Ascending aorta (tissue), 2 donors: ENCODE data around the gene ADGRD2. TPM values are rescaled to one million over a fixed set of nuclear protein-coding genes. Genes with fewer than 3 reads are reported as not detected.

Experiments used
- DNase-seq, 2 donors: peaks; one replicate each; pipeline ENCODE4 v3.0.0-alpha.2; 2019; ENCODE audit warnings: low spot score in 2 of 2
- H3K27ac ChIP-seq, 2 donors: fragments of 200-600 bp; sonication (generic); one replicate each; pipeline ENCODE4 v1.5.1; 2016 to 2017; ENCODE audit warnings: mild to moderate bottlenecking in 1 of 2
- H3K27me3 ChIP-seq: fragments of 200-600 bp; sonication (generic); one replicate; pipeline ENCODE4 v1.5.1; 2017
- H3K36me3 ChIP-seq, 2 donors: fragments of 200-600 bp; sonication (generic); one replicate each; pipeline ENCODE4 v1.5.1; 2016
- H3K4me1 ChIP-seq, 2 donors: fragments of 200-600 bp; sonication (generic); one replicate each; pipeline ENCODE4 v1.5.1; 2016 to 2017; ENCODE audit warnings: mild to moderate bottlenecking in 1 of 2
- H3K4me3 ChIP-seq, 2 donors: fragments of 200-600 bp; sonication (generic); one replicate each; pipeline ENCODE4 v1.5.1; 2016 to 2017; ENCODE audit warnings: mild to moderate bottlenecking in 1 of 2
- H3K9me3 ChIP-seq, 2 donors: fragments of 200-600 bp; sonication (generic); one replicate each; pipeline ENCODE4 v1.5.1; 2016
- intact Hi-C: fragments of 100-400 bp; cut with DNase I; formaldehyde crosslinking; loops from one replicate; pipeline ENCODE4 v1.15.1; 2023
- total RNA-seq: library from RNA; depleted of rRNA; stranded (reverse); fragments of >200 nt; gene quantifications from one replicate; pipeline ENCODE4 v1.1.0, GENCODE V29; 2016
- TF ChIP-seq, protein P1 (sequence below), 3 experiments: fragments of 200-600 bp in 2 of 3; fragments of 450-650 bp in 1 of 3; sonication (generic) in 2 of 3; IDR thresholded peaks; one replicate each; pipeline ENCODE4 v1.5.1; 2016 to 2019; ENCODE audit warnings: antibody characterized with exemption in 3 of 3, mild to moderate bottlenecking in 1 of 3, moderate library complexity in 1 of 3

Gene ADGRD2
- total RNA-seq, 1 donor from 2014 or later = not detected

GRCh38 chr9:124442379-124442778 lies 7.9 kb upstream of the ADGRD2 start:
- Histone ChIP-seq H3K9me3 (peaks cover 0 to 3% of the 10 kb centered on the region in 2 donors), H3K27ac (no peak overlapping the region), H3K4me1 (no peaks in the 10 kb centered on the region), H3K36me3 (no peaks in the 10 kb centered on the region), H3K4me3 (no peak overlapping the region), H3K27me3 (no peaks in the 10 kb centered on the region)
- no peak for DNase-seq
- TF ChIP-seq, protein P1, sequence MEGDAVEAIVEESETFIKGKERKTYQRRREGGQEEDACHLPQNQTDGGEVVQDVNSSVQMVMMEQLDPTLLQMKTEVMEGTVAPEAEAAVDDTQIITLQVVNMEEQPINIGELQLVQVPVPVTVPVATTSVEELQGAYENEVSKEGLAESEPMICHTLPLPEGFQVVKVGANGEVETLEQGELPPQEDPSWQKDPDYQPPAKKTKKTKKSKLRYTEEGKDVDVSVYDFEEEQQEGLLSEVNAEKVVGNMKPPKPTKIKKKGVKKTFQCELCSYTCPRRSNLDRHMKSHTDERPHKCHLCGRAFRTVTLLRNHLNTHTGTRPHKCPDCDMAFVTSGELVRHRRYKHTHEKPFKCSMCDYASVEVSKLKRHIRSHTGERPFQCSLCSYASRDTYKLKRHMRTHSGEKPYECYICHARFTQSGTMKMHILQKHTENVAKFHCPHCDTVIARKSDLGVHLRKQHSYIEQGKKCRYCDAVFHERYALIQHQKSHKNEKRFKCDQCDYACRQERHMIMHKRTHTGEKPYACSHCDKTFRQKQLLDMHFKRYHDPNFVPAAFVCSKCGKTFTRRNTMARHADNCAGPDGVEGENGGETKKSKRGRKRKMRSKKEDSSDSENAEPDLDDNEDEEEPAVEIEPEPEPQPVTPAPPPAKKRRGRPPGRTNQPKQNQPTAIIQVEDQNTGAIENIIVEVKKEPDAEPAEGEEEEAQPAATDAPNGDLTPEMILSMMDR (IDR thresholded peaks at IDR 0.05) = no peak
- intact Hi-C loops = no loop called here

- TF ChIP-seq, protein P1 (IDR thresholded peaks at IDR 0.05) = no peak
- H3K27ac ChIP-seq = no peak overlapping the region
- intact Hi-C loops = no loop called here
- H3K4me3 ChIP-seq = no peak overlapping the region
- H3K4me1 ChIP-seq = no peaks in the 10 kb centered on the region
- no peak for DNase-seq
- H3K36me3 ChIP-seq = no peaks in the 10 kb centered on the region
- H3K9me3 ChIP-seq = peaks cover 0 to 3% of the 10 kb centered on the region in 2 donors
- no peaks in the 10 kb centered on the region for H3K27me3 ChIP-seq
Observed at GRCh38 chr9:124442826-124443225, 7.4 kb upstream of the ADGRD2 start.

DNA sequence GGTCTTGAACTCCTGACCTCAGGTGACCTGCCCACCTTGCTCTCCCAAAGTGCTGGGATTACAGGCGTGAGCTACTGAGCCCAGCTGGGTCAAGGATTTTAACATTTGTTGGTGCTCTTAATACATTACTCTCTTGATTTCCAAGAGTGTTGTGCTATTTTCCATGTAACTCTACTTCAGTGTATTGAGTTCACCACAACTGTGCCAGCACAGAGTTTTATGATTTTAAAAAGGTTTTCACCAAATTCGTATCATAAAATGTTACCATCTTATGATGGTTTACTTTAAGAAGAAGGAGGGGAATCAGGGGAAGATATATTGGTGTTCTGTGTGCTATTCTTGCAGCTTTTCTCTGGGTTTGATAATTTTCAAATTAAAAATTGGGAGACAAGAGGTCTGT lies 6.6 kb upstream of the ADGRD2 start:
- DNase-seq = no peak

GRCh38 chr9:124444166-124444565 lies 6.1 kb upstream of the ADGRD2 start:
- Histone ChIP-seq H3K36me3 (no peaks in the 10 kb centered on the region), H3K27ac (no peak overlapping the region), H3K4me1 (no peaks in the 10 kb centered on the region), H3K27me3 (no peaks in the 10 kb centered on the region), H3K9me3 (peaks cover 0 to 3% of the 10 kb centered on the region in 2 donors), H3K4me3 (no peak overlapping the region)
- no peak for DNase-seq
- intact Hi-C loops = no loop called here
- TF ChIP-seq, protein P1 (IDR thresholded peaks at IDR 0.05) = no peak

More for the DNA sequence above, 6.6 kb upstream of the ADGRD2 start:
- Histone ChIP-seq H3K4me1 (no peaks in the 10 kb centered on the region), H3K27me3 (no peaks in the 10 kb centered on the region), H3K36me3 (no peaks in the 10 kb centered on the region), H3K27ac (no peak overlapping the region), H3K4me3 (no peak overlapping the region), H3K9me3 (peaks cover 0 to 3% of the 10 kb centered on the region in 2 donors)
- intact Hi-C loops = no loop called here
- TF ChIP-seq, protein P1 (IDR thresholded peaks at IDR 0.05) = no peak

- Histone ChIP-seq H3K9me3 (peaks cover 0 to 3% of the 10 kb centered on the region in 2 donors), H3K36me3 (no peaks in the 10 kb centered on the region), H3K27me3 (no peaks in the 10 kb centered on the region), H3K4me3 (no peak overlapping the region), H3K4me1 (no peaks in the 10 kb centered on the region), H3K27ac (no peak overlapping the region)
- intact Hi-C loops = no loop called here
- TF ChIP-seq, protein P1 (IDR thresholded peaks at IDR 0.05) = no peak
- DNase-seq = no peak
Observed at GRCh38 chr9:124447297-124447661, 3.0 kb upstream of the ADGRD2 start.

DNA sequence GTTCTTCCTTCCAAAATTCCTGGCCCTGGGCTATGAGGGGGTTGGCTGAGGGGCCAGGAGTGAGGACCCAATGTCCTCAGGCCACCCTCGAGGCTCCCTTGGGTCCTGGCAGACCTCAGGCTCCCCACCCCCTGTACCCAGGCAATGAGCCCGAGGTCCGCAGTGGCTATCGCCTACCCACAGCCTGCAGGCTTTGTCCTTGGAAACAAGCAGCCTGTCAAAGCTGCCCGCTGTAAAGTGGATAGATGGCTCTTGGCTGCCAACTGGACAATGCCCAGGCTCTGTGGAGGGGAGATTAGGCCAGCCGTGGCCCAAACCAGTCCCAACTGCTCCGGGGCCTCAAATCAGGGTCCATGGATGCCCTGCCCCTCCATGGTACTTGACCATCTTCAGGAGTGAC lies 2.2 kb upstream of the ADGRD2 start:
- H3K9me3 ChIP-seq = no peaks in the 10 kb centered on the region
- intact Hi-C loops = no loop called here
- H3K4me1 ChIP-seq = no peaks in the 10 kb centered on the region
- DNase-seq = no peak
- no peaks in the 10 kb centered on the region for H3K36me3 ChIP-seq
- no peak overlapping the region for H3K4me3 ChIP-seq
- TF ChIP-seq, protein P1 (IDR thresholded peaks at IDR 0.05) = no peak
- no peaks in the 10 kb centered on the region for H3K27me3 ChIP-seq
- H3K27ac ChIP-seq = no peak overlapping the region
